ENCODE results near the gene PPIL4.

The PPIL4 gene

DNA sequence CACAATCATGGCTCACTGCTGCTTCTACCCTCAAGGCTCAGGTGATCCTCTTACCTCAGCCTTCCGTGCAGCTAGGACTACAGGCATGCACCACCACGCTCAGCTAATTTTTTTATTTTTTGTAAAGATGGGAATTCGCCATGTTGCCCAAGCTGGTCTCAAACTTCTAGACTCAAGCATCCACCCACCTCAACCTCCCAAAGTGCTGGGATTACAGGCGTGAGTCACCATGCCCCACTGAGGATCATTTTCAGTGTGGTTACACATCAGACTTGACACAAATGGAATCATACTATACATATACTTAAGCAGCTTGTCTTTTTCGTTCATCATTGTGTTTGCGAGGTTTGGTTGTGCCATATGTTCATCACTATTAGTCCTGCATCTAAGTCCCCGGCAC is 87.6 kb downstream of the PPIL4 start:
- no peak for DNase-seq (ENCODE audit: low read depth)

DNA sequence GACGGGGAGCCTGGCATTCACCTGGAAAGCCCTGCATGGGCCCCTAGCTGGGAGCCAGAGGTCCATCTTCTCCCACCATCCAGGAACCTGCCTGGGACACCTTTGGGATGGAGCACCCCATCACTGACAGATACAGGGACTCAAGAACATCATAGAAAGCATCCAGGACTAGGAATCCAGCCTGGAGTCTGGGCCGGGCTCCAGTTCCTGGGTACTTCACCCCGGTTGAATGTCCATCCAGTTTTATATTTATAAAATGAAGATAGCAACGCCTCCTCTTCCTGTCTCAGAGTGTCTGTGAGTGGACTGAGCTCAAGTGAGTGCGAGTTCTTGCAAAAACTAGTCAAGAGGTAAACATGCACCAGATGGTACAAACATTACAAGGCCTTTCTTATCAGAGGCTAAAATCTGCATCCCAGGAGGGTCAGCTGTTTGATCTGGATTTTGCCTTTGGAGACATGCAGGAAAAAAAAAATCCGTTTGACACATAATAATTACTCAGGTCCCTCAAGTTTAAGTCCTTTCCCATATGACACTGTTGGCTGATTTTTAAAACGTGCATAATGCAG is 88.4 kb downstream of the PPIL4 start:
- DNase-seq (ENCODE audit: low read depth) = no peak

DNA sequence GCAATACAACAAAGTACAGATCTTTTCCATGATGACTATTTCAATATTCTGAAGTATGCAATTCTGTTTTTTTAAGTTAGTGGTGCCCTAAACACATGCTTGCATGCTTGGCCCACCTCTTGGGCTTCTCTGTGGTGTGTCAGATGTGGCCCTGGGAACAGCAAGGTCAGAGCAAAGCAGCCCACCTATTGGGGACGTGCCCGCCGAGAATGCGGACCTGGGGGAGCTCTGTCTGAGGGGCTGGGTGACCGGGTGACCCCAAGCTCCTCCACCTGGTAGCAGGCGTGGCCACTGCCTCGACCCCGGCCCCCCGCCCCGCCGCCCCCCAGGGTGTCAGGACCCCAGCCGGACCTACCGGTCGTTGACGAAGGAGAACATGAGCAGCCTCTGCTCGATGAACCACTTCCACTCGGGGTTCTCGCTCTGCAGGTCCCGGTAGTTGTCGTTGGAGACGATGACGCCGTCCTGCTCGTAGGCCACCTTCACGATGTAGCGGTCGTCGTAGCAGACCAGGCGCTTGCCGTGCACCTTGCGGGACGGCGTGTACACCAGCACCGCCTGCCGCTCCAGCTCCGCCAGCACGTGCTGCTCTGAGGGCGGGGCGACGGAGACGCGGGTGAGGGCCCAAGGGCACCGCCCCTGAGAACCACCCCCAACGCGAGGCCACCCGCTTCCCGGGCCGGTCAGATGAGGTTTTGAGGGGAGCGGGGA is 89.4 kb downstream of the PPIL4 start:
- DNase-seq (ENCODE audit: low read depth) = no peak

DNA sequence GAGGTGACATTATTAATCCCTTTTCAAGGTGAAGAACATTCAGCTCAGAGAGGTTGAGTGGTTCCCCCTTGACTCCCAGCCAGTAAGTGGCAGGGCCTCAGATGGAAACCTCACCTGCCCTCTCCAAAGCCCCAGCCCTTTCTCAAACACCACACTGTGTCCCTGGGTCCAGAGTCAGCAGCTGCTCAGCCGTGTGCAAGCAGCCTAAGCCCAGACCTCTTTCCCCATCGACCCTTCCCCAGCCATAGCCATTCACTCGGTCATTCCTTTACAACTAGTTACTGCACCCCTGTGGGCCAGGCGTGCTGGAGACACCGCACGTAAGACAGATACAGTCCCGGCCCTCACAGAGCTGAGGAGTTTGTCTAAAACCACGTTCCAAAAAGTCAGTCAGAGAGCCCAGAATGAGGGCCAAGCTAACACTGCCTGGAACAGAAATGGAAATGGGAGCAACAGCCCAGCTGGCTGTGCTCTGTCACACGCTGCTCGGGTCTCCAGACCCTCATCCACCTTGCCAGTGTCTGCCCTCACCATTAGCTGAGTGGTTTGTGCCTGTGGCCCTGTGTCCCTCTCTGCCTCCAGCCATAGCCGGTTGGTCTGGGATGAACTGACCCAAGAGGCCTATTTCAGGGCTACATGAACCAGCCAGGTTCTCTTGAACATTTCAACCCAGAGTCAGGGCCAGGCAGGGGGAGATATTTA is 90.7 kb downstream of the PPIL4 start:
- no peak for DNase-seq (ENCODE audit: low read depth)

Data from non-pigmented ciliary epithelial cell (primary cell).